ENCODE results near the gene ZNF367.

DNA sequence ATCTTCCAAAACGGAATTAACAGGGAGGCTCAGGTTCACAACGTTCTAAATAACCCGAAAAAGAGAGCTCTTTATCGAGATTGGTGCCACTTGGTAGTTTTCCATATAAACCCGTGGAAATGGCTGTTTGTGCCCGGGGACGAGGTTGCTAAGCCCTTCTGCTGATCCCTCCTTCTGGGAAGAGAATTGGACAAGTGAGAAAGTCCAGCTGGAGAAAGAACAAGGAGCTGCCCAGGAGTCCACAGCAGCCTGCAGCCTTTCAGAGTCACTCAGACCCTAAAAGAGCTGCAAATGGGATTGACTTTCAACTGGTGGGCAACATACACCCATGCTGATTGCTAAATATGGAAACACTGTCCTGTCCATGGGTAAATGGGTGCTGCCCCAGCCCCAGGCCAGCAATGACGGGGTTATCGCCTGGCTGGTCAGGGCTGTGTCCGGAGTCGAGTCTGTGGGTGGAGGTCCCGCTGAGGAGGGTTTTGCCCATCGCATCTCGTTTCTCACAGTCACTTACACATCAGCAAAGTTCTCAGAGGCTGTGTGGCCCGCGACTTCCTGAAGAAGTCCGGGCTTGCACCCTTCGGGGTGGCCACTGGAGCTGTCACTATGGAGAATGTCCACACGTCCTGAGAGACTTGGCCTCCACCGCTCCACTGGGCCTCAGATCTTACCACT is 75.5 kb downstream of the ZNF367 start:
- TF ChIP-seq, protein P1, sequence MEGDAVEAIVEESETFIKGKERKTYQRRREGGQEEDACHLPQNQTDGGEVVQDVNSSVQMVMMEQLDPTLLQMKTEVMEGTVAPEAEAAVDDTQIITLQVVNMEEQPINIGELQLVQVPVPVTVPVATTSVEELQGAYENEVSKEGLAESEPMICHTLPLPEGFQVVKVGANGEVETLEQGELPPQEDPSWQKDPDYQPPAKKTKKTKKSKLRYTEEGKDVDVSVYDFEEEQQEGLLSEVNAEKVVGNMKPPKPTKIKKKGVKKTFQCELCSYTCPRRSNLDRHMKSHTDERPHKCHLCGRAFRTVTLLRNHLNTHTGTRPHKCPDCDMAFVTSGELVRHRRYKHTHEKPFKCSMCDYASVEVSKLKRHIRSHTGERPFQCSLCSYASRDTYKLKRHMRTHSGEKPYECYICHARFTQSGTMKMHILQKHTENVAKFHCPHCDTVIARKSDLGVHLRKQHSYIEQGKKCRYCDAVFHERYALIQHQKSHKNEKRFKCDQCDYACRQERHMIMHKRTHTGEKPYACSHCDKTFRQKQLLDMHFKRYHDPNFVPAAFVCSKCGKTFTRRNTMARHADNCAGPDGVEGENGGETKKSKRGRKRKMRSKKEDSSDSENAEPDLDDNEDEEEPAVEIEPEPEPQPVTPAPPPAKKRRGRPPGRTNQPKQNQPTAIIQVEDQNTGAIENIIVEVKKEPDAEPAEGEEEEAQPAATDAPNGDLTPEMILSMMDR (IDR thresholded peaks at IDR 0.05): no peak
- no peak for TF ChIP-seq POLR2A (IDR thresholded peaks at IDR 0.05; ENCODE audit: low read depth)
- no peak for TF ChIP-seq POLR2AphosphoS5 (IDR thresholded peaks at IDR 0.05)
